Effector memory CD8-positive, alpha-beta T cell (primary cell): ENCODE results near the gene EHBP1.

Experiments
- ATAC-seq: fragments of 150-1000 bp; cut with Tn5 transposase; replicated peaks from 2 replicates; pipeline ENCODE4 v1.10.0; 2021; ENCODE audit warnings: mild to moderate bottlenecking, moderate library complexity
- DNase-seq, 3 experiments: peaks; one replicate each; pipeline ENCODE4 v3.0.0; 2021
- H3K27ac Mint-ChIP-seq, 2 donors: one replicate each; pipeline ENCODE4 v1.8.0; 2022; ENCODE audit warnings: mild to moderate bottlenecking in 2 of 2, mixed read lengths in 2 of 2, moderate library complexity in 2 of 2
- H3K27me3 Mint-ChIP-seq, 2 donors: one replicate each; pipeline ENCODE4 v1.8.0; 2022; ENCODE audit warnings: mixed read lengths in 2 of 2
- H3K36me3 Mint-ChIP-seq: one replicate; pipeline ENCODE4 v1.8.0; 2022; ENCODE audit warnings: mild to moderate bottlenecking, moderate library complexity, mixed read lengths; ENCODE audit not compliant: insufficient read depth
- H3K4me1 Mint-ChIP-seq, 2 donors: one replicate each; pipeline ENCODE4 v1.8.0; 2022; ENCODE audit warnings: low read depth in 2 of 2, mixed read lengths in 2 of 2
- H3K4me3 Mint-ChIP-seq, 2 donors: one replicate each; pipeline ENCODE4 v1.8.0; 2022; ENCODE audit warnings: mild to moderate bottlenecking in 2 of 2, mixed read lengths in 2 of 2, moderate library complexity in 2 of 2
- H3K9me3 Mint-ChIP-seq, 2 donors: one replicate each; pipeline ENCODE4 v1.8.0; 2022; ENCODE audit warnings: mixed read lengths in 2 of 2

Gene EHBP1

DNA sequence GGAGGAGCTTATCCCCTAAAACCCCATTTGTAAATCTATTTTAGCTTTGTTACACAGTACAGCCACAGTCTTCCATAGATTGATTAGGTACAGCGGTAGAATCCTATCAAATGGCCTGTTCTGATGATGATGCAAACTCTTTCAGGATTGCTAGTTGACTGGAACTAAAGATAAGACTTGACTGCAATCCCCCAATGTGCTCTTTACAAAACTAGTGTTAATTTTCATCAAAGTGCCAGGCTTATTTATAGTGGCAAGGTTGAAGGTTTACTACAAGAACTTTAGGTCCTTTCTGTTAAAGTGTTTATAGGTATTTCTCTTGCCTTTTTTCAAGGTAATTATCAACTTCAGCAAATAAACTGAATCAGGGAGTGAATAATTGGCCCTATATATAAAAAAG is 336.1 kb downstream of the EHBP1 start:
- ATAC-seq (no peak), DNase-seq (no peak)
- Mint-ChIP-seq H3K4me1 (peaks cover 3% of the 10 kb centered on the region in 2 donors), H3K36me3 (no peaks in the 10 kb centered on the region), H3K4me3 (no peak overlapping the region), H3K27ac (no peak overlapping the region), H3K27me3 (peaks cover 25 to 31% of the 10 kb centered on the region in 2 donors), H3K9me3 (no peaks in the 10 kb centered on the region)

- ATAC-seq, result no peak
- no peaks in the 10 kb centered on the region for H3K36me3 Mint-ChIP-seq
- no peak overlapping the region for H3K27ac Mint-ChIP-seq
- H3K9me3 Mint-ChIP-seq, result no peaks in the 10 kb centered on the region
- peaks cover 54 to 62% of the 10 kb centered on the region in 2 donors for H3K27me3 Mint-ChIP-seq
- no peak overlapping the region for H3K4me3 Mint-ChIP-seq
- no peak for DNase-seq
- H3K4me1 Mint-ChIP-seq, result peaks cover 19 to 25% of the 10 kb centered on the region in 2 donors
These were observed 339.1 kb downstream of the EHBP1 start for GRCh38 chr2:63044362-63045327.

DNA sequence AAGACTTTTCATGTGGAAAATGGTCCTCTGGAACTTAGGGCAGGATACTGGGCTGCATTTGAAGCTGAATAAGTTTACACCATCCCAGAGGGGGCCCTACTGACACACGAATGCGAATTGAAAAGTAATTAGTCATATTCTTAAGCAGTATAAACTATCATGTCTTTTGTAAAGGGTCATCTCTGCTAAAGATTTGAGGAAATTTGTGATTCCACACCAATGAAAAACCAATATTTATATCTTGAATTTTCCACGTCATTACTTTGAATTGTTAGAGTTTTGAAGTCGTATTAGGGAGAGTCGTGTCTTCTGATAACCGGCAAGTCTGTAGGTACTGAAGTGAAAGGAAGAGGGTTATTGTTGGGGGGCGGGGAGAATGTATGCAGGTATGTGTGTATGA is 341.0 kb downstream of the EHBP1 start:
- peaks cover 26 to 34% of the 10 kb centered on the region in 2 donors for H3K4me1 Mint-ChIP-seq
- H3K4me3 Mint-ChIP-seq, result peak overlapping the region; percentile 10 to 49
- no peak overlapping the region for H3K27ac Mint-ChIP-seq
- H3K36me3 Mint-ChIP-seq, result no peaks in the 10 kb centered on the region
- no peak for DNase-seq
- ATAC-seq, result no peak
- no peaks in the 10 kb centered on the region for H3K9me3 Mint-ChIP-seq
- H3K27me3 Mint-ChIP-seq, result peaks cover 65 to 79% of the 10 kb centered on the region in 2 donors

DNA sequence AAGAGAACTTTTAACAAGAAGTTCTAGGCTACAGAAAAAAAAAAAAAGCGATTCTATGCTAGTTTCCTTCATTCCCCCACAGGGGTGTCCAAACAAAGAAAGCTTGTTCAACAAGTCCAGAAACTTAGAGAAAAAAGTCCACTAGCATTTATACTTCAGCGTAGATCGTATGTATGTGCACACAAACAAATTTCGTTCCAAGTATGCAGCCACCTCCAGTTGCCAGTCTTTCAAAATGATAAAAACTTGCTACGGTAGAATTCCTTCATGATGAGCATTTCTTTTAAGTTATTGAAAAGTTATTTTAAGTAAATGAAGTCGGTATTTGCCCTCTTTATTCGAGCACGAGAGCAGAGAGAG is 341.4 kb downstream of the EHBP1 start:
- DNase-seq (no peak), ATAC-seq (no peak)
- Mint-ChIP-seq H3K36me3 (no peaks in the 10 kb centered on the region), H3K27me3 (peaks cover 66 to 82% of the 10 kb centered on the region in 2 donors), H3K27ac (no peak overlapping the region), H3K4me3 (peak overlapping the region; percentile 49 to 82), H3K4me1 (peaks cover 26 to 34% of the 10 kb centered on the region in 2 donors), H3K9me3 (no peaks in the 10 kb centered on the region)

DNA sequence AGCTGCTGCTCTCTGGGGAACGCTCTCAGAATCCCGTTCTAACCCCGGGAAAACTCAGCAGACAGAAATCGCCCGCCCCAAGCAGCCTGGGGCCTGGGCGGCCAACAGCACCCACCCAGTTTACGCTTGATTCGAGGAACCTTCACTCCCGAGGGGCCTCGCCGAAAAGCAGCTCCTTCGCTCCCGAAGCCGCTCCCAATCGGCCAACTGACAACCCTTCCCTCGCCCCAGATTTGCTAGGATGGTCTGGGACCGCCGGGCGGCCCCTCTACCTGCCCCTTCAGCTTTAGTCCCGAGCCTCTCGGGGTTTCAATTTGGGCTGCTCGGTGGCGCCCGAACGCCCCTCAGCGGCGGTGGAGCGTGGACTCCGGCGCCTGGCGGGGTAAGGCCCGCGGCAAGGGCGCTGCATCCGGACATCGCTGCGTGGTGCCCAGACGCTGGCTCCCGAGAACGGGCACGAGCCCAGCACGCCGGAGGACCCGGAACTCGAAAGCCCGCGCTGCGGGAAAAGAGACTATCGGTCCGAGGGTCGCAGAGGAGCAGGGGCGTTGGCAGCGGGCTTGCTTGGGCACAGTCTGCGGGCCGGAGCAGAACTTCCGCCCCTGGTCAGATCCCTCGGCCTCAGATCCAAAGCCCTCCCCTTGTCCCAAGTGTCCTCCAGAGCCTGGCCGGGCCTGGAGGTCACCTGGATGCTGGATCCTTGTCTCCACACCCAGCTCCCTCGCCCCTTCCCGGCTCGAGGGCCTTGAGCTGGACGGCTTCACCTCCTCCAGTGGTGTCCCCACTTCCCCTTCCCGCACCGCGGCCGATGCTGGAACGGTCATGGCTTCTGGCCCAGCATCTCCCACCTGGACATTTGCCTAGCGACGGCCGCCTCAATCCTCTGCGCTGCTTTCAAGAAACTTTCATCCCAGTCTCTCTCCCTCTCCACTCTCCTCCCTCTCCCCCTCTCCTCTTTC is 342.1 kb downstream of the EHBP1 start:
- ATAC-seq (no peak), DNase-seq (no peak)
- peaks cover 73 to 88% of the 10 kb centered on the region in 2 donors for H3K27me3 Mint-ChIP-seq
- no peaks in the 10 kb centered on the region for H3K36me3 Mint-ChIP-seq
- H3K4me3 Mint-ChIP-seq, result peak overlapping the region; percentile 61 to 82
- H3K27ac Mint-ChIP-seq, result no peak overlapping the region
- no peaks in the 10 kb centered on the region for H3K9me3 Mint-ChIP-seq
- H3K4me1 Mint-ChIP-seq, result peaks cover 29 to 34% of the 10 kb centered on the region in 2 donors

GRCh38 chr2:63048367-63049171 is 343.1 kb downstream of the EHBP1 start:
- Mint-ChIP-seq H3K4me1 (peaks cover 29 to 37% of the 10 kb centered on the region in 2 donors), H3K27me3 (peaks cover 83 to 97% of the 10 kb centered on the region in 2 donors), H3K9me3 (no peaks in the 10 kb centered on the region), H3K36me3 (no peaks in the 10 kb centered on the region), H3K4me3 (peak overlapping the region; percentile 82 to 83), H3K27ac (no peak overlapping the region)
- no peak for DNase-seq
- ATAC-seq, result no peak

GRCh38 chr2:63049211-63049969 is 343.9 kb downstream of the EHBP1 start:
- DNase-seq, result no peak
- no peaks in the 10 kb centered on the region for H3K9me3 Mint-ChIP-seq
- peaks cover 88 to 97% of the 10 kb centered on the region in 2 donors for H3K27me3 Mint-ChIP-seq
- ATAC-seq, result no peak
- H3K4me3 Mint-ChIP-seq, result peak overlapping the region; percentile 82 to 83
- H3K27ac Mint-ChIP-seq, result peak overlapping the region in 1 of 2 donors; percentile 2
- peaks cover 34 to 45% of the 10 kb centered on the region in 2 donors for H3K4me1 Mint-ChIP-seq
- no peaks in the 10 kb centered on the region for H3K36me3 Mint-ChIP-seq

GRCh38 chr2:63049970-63050333 is 344.4 kb downstream of the EHBP1 start:
- no peaks in the 10 kb centered on the region for H3K9me3 Mint-ChIP-seq
- DNase-seq (no peak), ATAC-seq (peak; percentile 29)
- H3K4me1 Mint-ChIP-seq, result peaks cover 38 to 49% of the 10 kb centered on the region in 2 donors
- H3K4me3 Mint-ChIP-seq, result peak overlapping the region; percentile 82 to 83
- H3K27ac Mint-ChIP-seq, result peak overlapping the region in 1 of 2 donors; percentile 2
- no peaks in the 10 kb centered on the region for H3K36me3 Mint-ChIP-seq
- peaks cover 88 to 97% of the 10 kb centered on the region in 2 donors for H3K27me3 Mint-ChIP-seq

GRCh38 chr2:63050334-63051041 is 345.0 kb downstream of the EHBP1 start, which contains the start of gene OTX1:
TSS of gene OTX1 (plus strand) at chr2:63050830. CDS start at chr2:63052991, 2,161 bp downstream.
- peak within 1 kb of the TSS; percentile 82 to 83 for H3K4me3 Mint-ChIP-seq
- peaks cover 39 to 50% of the 10 kb centered on the region in 2 donors for H3K4me1 Mint-ChIP-seq
- ATAC-seq, result peak; percentile 74
- peak within 1 kb of the TSS in 1 of 2 donors; percentile 2 for H3K27ac Mint-ChIP-seq
- peaks cover 88 to 97% of the 10 kb centered on the region in 2 donors for H3K27me3 Mint-ChIP-seq
- DNase-seq, result no peak
- H3K9me3 Mint-ChIP-seq, result no peaks in the 10 kb centered on the region
- H3K36me3 Mint-ChIP-seq, result no peaks in the 10 kb centered on the region

DNA sequence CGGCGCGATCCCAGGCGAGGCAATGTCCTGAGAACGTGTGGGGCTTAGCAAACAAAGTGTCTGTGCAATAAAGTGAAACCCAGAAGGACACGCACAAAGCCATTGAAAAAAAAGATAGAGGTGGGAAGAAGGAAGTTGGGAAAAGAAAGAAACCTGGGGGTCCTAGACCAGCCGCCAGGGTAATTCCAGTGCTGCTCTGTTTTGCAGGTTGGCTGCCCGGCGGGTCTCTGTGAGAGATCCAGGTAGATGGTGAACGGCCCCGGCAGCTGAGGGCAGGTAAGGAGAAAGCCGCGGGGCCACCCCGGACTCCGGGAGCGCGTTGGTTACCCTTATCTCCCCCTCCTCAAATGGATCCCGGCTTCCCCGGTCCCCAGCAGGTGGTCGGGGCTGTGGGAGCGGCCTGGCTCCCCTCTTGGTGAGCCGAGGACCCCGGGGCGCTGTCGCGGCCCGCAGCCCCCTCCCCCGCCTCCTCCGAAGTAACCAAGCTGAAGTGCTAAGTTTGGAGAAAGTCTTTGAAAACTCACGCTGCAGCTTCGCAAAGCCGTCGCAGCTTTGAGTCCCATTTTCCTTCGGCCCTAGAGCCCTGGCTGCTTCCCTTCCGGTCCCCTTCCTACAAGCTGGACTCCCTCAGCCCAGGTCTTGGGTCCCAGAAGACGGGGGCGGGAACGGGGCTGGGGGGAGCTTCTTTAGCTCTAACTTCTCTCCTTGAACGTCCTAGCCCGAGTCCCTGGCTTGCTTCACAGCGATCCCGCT is 345.7 kb downstream of the EHBP1 start:
- H3K9me3 Mint-ChIP-seq, result no peaks in the 10 kb centered on the region
- peaks cover 88 to 97% of the 10 kb centered on the region in 2 donors for H3K27me3 Mint-ChIP-seq
- peaks cover 1% of the 10 kb centered on the region for H3K36me3 Mint-ChIP-seq
- ATAC-seq, result no peak
- peaks cover 46 to 57% of the 10 kb centered on the region in 2 donors for H3K4me1 Mint-ChIP-seq
- H3K4me3 Mint-ChIP-seq, result peak overlapping the region; percentile 71 to 79
- no peak for DNase-seq
- no peak overlapping the region for H3K27ac Mint-ChIP-seq

DNA sequence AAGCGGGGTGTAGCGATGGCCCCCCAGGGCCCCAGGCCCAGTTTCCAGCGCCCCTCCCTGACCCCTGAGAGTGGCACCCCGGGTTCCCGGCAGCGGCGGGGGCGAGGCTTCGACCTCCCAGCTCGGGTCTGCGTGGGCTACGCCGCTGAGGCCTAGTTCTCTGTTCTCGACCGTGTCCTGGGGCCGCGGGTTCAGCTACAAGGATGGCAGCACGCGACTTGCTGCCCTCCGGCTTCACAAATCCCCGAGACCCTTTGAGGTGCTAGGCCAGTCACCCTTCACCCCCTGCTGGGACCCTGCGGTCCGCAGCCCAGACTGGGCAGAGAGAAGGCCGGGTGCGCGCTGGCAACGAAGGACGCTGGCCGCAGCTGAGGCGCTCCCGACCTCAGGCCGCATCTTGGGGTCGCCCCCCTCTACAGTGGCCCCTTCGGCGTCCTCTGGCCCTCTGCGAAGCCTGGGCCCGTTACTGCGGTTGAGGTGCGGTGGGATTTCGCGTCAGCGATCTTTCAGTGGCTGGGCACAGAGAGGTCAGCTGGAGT is 346.4 kb downstream of the EHBP1 start:
- H3K36me3 Mint-ChIP-seq, result peaks cover 7% of the 10 kb centered on the region
- ATAC-seq, result no peak
- H3K27ac Mint-ChIP-seq, result no peak overlapping the region
- peaks cover 88 to 97% of the 10 kb centered on the region in 2 donors for H3K27me3 Mint-ChIP-seq
- no peaks in the 10 kb centered on the region for H3K9me3 Mint-ChIP-seq
- H3K4me1 Mint-ChIP-seq, result peaks cover 50 to 58% of the 10 kb centered on the region in 2 donors
- DNase-seq, result no peak
- peak overlapping the region; percentile 71 to 79 for H3K4me3 Mint-ChIP-seq
